Epidermal melanocyte (primary cell): ENCODE results near the gene FCRLB.
"Not testable (repeated sequence)": the region's sequence is repeated elsewhere in the genome, so short reads cannot be mapped to it uniquely, and the experiment has no call there.

ENCODE experiments used
- DNase-seq: peaks from one replicate; pipeline ENCODE4 v3.0.0; 2011; ENCODE audit warnings: low spot score; ENCODE audit not compliant: insufficient read length

The FCRLB gene

GRCh38 chr1:161720956-161721737 is at the start of gene FCRLB:
Gene FCRLB, plus strand, starts transcription at chr1:161721544. Its CDS starts 1,129 bp downstream, at chr1:161722673.
- no peak for DNase-seq

DNA sequence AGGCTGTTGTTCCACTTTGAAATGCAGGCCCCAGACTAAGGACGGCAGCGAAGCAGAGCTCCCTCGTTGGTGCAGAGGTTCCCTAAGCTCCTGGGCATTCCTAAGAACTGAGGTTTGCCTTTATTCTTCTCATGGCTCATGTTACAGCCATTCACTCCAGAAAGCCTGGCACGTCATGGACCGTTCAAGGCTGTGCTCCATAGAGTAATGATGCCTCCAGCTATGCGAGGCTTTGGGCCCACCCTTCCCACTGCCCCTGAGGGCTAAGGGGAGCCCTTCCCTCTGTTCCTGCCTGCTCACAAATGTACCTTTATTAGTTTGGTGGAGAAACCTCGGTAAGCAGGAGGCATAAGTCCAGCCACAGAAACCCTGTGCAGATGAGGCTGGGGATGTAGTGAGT is 47.9 kb upstream of the FCRLB start:
- DNase-seq, result not testable (repeated sequence)

- not testable (repeated sequence) for DNase-seq
Measured at GRCh38 chr1:161674447-161674846, 46.9 kb upstream of the FCRLB start.

- DNase-seq, result not testable (repeated sequence)
Measured at GRCh38 chr1:161674908-161675307, 46.4 kb upstream of the FCRLB start.

DNA sequence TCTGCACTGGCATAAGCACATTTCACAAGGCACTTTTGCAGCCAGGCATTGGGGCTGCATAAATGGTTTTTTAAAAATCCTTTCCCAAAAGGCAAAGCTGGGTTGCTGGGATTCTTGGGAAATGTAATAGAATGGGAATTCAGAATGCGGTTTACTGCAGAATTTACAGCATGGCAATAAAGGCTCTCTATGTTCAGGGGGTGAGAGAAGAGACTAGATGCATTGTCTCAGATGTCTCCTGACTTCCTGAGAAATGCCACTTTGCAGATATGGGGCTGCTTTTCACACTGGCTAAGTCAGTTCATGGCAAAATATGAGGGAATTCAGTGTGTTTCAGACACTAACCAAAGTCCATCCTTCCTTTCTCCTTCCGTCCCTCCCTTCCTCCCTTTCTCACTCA is 44.9 kb upstream of the FCRLB start:
- DNase-seq, result peak; percentile 53

DNA sequence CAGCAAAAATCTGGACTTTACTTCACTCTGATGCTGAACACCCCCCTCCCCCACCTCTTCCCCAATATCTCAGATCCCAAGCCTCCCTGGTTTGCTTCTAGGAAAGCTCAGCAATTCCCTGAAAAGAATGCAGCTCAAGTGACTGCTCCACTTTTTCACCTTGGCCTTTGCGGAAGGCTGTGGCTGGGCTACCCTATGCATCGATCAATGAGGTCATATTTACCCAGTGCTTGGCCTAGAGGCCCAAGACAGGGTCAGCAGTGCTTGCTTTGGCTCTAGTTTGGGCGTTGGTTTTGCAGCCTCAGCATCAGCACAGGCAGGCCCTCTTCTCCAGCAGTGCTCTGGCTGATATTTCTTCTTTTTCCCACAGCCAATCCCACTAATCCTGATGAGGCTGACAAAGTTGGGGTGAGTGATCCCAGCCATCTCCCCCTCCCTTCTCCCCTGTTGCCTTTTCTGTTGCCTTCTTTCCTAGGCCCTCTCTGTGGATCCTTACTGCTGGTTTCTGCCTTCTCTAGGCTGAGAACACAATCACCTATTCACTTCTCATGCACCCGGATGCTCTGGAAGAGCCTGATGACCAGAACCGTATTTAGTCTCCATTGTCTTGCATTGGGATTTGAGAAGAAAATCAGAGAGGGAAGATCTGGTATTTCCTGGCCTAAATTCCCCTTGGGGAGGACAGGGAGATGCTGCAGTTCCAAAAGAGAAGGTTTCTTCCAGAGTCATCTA is 44.2 kb upstream of the FCRLB start:
- DNase-seq, result no peak

DNA sequence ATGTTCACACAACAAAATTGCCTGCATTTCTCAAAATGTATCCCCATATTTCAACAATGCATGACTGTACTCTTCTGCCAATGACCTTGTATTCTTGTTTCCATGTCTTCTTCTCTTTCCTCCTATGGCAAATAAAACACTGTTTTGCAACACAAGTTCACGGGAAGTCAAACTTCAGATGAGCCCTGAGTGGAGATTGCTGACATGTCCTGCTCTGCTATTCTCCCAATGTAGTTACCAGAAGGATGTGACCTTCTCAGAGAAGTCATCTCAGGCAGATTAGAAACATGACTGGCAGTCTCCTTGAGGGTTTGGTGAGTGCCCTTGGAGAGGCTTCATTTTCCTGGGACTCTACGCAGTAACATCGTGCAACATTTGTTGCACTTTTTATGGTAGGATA is 42.8 kb upstream of the FCRLB start:
- DNase-seq, result no peak

DNA sequence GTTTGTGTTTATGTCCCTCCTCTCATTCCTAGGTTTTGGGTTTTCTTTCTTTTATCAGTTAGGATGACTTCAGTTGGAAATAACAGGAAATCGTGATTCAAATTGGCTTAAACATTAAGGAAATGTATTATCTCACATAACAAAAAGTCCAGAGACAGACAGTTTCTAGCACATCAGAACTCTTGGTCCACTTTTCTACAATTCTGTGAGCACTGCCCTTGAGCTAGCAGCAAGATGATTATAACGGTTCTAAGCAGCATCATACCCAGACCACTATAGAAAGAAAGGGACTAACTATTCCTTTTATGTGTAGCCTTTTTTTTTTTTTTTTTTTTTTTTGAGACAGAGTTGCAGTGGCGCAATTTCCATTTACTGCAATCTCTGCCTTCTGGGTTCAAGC is 39.5 kb upstream of the FCRLB start:
- DNase-seq, result no peak

DNA sequence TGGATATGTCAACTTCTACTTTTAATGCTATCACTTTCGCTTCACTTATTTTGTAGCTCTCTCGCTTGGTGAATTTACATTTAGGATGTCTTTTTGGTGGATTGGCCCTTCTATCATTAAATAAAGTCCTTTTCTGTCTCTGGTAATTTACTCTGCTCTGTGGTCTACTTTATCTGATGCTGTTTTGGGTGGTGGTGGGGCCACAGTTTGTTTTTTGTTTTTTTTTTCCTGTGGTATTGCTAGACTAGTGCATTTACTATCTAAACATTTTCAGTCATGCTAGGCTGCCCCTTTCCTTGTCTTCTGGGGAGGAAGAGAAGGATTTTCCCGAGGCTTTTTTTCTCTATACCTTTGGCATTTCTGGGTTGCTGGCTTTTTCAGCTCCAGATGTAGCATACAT is 32.4 kb upstream of the FCRLB start:
- DNase-seq, result no peak

GRCh38 chr1:161691846-161692245 is 29.5 kb upstream of the FCRLB start:
- DNase-seq, result no peak

DNA sequence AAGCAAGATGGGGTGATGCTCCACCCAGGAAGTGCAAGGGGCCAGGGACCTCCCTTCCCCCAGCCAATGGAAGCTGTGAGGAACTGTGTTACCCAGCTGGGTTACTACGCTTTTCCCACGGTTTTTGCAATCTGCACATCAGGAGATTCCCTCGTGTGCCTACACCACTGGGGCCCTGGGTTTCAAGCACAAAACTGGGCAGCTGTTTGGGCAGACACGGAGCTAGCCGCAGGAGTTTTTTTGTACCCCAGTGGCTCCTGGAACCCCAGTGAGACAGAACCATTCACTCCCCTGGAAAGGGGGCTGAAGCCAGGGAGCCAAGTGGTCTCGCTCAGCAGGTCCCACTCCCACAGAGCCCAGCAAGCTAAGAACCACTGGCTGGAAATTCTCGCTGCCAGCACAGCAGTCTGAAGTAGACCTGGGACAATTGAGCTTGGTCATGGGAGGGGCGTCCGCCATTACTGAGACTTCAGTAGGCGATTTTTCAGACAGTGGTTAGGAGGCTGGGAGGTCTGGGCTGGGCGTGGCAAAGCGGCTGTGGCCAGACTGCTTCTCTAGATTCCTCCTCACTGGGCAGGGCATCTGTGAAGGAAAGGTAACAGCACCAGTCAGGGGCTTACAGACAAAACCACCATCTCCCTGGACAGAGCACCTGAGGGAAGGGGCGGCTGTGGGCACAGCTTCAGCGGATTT is 28.2 kb upstream of the FCRLB start:
- not testable (repeated sequence) for DNase-seq

- DNase-seq, result not testable (repeated sequence)
Measured at GRCh38 chr1:161698302-161698701, 23.0 kb upstream of the FCRLB start.

DNA sequence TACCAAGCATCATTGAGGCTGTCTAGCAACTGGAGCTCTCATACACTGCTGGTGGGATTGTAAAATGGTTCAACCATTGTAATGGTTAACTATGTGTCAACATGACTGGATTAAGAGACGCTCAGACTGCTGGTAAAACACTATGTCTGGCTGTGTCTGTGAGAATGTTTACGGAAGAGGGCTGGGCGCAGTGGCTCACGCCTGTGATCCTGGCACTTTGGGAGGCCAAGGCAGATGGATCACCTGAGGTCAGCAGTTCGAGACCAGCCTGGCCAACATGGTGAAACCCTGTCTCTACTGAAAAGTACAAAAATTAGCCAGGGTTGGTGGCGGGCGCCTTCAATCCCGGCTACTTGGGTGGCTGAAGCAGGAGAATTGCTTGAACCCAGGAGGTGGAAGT is 19.1 kb upstream of the FCRLB start:
- DNase-seq, result no peak

DNA sequence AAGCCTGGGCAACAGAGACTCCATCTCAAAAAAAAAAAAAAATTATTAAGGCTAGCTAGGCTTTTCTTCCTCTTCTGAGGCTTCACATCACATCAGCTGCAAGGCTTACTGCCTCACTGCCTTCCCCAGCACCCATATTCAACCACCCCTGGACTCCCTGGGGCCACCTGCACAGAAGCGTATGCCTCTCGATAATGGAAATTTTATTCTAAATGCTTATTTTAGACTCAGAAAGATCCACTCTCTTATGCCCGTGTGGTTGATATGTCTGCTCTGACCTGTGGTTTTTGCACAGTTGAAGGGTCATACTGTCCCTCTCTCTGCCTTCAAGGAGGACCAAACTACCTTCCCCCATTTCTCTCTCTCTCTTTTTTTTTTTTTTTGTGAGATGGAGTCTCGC is 15.8 kb upstream of the FCRLB start:
- no peak for DNase-seq

DNA sequence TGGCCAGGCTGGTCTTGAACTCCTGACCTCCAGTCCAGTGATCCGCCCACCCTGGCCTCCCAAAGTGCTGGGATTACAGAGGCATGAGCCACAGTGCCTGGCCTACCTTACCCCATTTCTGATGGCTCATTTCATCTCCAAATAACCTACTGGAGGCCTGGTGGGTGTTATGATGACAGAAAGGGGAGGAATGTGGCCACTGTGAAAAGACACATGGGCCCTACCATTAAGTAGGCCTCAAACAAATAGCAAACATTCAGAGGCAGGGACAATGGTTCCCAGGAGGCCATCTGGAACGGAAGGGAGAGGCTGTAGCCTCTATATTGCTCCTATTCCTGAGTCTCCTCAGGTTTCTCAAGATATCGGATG is 15.2 kb upstream of the FCRLB start:
- no peak for DNase-seq

DNA sequence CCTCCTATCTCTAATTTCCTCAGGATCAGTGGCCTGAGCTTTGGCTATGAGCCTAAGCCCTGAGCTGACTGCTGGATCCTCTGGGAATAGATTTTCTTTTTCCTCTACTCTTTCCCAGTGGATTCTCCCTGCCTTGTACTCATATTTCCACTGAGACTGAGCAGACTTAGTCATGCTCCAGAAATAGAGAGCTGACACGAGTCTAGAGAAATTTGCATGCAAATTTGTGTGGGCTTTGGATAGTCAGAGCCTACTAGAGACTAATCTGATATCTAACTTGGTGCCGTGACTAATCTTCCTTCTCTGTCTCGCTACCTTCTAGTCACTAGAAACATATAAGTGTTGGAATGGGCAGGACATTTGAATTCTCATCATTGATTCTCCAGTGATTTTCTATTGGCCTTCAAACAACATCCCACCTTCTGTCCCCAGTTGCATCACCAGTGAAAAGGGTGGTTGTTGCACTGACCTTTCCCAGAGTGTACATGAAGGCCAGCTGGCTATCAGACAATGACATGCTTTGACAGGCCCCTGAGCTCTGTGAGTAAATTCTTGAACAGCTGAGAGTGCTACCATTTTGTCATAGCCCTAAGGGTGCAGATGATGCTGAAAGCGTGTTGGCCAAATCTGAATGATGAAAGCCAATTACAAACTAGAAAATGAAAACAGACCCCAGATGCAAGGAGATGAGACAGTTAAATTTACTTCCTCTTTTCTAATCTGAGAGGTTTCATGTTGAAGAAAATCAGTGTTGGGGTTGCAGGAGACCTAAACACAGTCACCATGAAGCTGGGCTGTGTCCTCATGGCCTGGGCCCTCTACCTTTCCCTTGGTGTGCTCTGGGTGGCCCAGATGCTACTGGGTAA is 14.6 kb upstream of the FCRLB start, which contains the start of gene FCRLA:
Gene FCRLA (plus strand): TSS at position 748 of the 866 bp plus-strand sequence. CDS start 36 bp downstream, at position 784.
- peak; percentile 30 for DNase-seq

DNA sequence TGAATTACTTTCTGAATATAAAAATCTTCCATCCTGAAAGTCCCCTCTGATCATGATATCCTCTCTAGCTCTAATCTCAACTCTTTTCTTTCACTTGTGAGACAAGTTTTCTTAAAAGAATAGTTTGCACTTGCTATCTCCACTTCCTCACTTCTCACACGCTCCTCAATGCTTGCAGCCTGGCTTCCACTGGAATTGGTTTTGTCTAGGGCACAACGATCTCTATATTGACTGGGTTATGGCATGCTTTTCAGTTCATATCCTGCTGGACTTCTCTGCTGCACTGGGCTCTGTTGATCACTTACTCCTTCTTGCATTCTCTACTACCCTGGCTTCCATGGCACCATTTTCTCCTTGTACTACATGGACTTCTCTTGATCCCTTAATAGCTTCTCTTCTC is 13.8 kb upstream of the FCRLB start:
- DNase-seq, result no peak

- DNase-seq, result no peak
Measured at GRCh38 chr1:161709373-161709772, 12.0 kb upstream of the FCRLB start.

- no peak for DNase-seq
Measured at GRCh38 chr1:161710560-161710959, 10.8 kb upstream of the FCRLB start.

DNA sequence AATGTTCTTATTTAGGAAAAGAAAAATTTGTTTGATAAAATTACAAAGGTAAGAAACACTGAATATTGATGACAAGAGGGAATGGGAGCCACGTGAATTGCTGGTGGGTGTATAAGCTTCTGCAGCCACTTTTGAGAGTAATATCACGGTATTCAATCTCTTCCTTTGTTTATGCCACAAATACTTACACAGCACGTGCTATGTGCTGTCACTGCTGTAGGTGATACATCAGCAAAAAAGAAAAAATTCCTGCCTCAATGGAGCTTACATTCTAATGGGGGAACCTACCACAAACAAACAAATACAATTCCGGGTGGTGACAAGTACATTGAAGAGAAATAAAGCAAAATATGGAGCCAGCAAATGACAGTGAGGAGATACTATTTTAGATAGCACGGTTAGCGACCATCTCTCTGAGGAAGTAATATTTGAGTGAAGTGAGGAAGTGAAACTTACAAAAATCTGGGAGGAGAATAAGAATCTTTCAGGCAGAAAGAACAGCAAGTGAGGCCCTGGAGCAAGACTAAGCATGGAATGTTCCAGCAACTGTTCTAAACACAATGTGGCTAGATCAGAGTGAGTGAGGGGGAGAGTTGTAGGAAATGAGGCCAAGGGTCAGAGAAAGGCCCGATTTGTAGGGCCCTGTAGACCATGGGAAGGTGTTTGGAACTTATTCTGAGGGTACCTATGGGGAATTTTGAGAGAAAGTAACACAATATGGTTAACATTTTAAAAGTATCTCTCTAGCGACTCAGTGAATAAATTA is 2.6 kb upstream of the FCRLB start:
- DNase-seq, result no peak

DNA sequence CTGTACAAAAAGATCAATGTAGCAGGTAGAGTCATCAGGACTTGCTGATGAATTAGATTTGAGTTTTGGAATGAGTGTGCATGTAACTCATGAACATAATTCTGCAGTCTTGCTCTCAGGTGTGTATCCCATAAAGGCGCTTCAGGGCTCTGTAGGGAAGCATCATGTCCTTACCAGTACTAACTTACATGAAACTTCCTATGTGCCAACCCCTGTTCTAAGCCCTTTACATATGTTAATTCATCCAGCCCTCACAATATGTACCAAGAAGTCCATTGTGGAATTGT is 2.1 kb upstream of the FCRLB start:
- DNase-seq, result no peak
